NCI-H774 (cell line): ENCODE results near the gene ST3GAL3.
A peak's percentile ranks its signal among the peaks of the same experiment; 100 is the strongest.

Experiments
- DNase-seq: peaks from one replicate; lab custom pipeline; 2025; lab: John Stamatoyannopoulos, UW

The ST3GAL3 gene

GRCh38 chr1:43851561-43852338 lies 144.4 kb downstream of the ST3GAL3 start:
- no peak for DNase-seq

GRCh38 chr1:43853161-43853921 lies 146.0 kb downstream of the ST3GAL3 start:
- DNase-seq, result peak; percentile 70

- no peak for DNase-seq
These were observed 147.1 kb downstream of the ST3GAL3 start for GRCh38 chr1:43854473-43854872.

- DNase-seq, result no peak
These were observed 148.9 kb downstream of the ST3GAL3 start for GRCh38 chr1:43856188-43856587.

GRCh38 chr1:43857163-43857562 lies 149.8 kb downstream of the ST3GAL3 start:
- DNase-seq, result no peak

- no peak for DNase-seq
These were observed 151.0 kb downstream of the ST3GAL3 start for GRCh38 chr1:43858324-43858723.

- DNase-seq, result no peak
These were observed 154.0 kb downstream of the ST3GAL3 start for GRCh38 chr1:43861337-43861736.

GRCh38 chr1:43861988-43862735 lies 154.8 kb downstream of the ST3GAL3 start:
- DNase-seq, result no peak

GRCh38 chr1:43864111-43865045 lies 157.0 kb downstream of the ST3GAL3 start:
- DNase-seq, result no peak

GRCh38 chr1:43866201-43866600 lies 158.9 kb downstream of the ST3GAL3 start:
- no peak for DNase-seq

- no peak for DNase-seq
These were observed 160.8 kb downstream of the ST3GAL3 start for GRCh38 chr1:43867976-43868740.

- DNase-seq, result no peak
These were observed 161.4 kb downstream of the ST3GAL3 start for GRCh38 chr1:43868741-43869067.

- no peak for DNase-seq
These were observed 163.0 kb downstream of the ST3GAL3 start for GRCh38 chr1:43870306-43870705.

GRCh38 chr1:43871181-43871910 lies 164.0 kb downstream of the ST3GAL3 start:
- DNase-seq, result no peak

GRCh38 chr1:43872280-43872679 lies 164.9 kb downstream of the ST3GAL3 start:
- DNase-seq, result no peak

- no peak for DNase-seq
These were observed 166.5 kb downstream of the ST3GAL3 start for GRCh38 chr1:43873851-43874250.

- no peak for DNase-seq
These were observed 167.4 kb downstream of the ST3GAL3 start for GRCh38 chr1:43874716-43875115.

GRCh38 chr1:43875331-43875730 lies 168.0 kb downstream of the ST3GAL3 start:
- no peak for DNase-seq

- DNase-seq, result no peak
These were observed 169.8 kb downstream of the ST3GAL3 start for GRCh38 chr1:43877101-43877500.

GRCh38 chr1:43878440-43878839 lies 171.1 kb downstream of the ST3GAL3 start:
- no peak for DNase-seq
